Prostate gland (tissue), 2 donors: ENCODE results near the gene GABRA5. TPM values are rescaled to one million over a fixed set of nuclear protein-coding genes. Genes with fewer than 3 reads are reported as not detected.

Experiments used
- DNase-seq: peaks from one replicate; pipeline ENCODE4 v3.0.0-alpha.2; 2019; ENCODE audit warnings: low spot score
- H3K27ac ChIP-seq, 2 donors: fragments of 200-600 bp; sonication (generic); 2 replicates each; pipeline ENCODE4 v1.5.1; 2017 to 2019
- H3K27me3 ChIP-seq: fragments of 200-600 bp; sonication (generic); replicated peaks from 2 replicates; pipeline ENCODE4 v1.5.1; 2019; ENCODE audit not compliant: insufficient read depth
- H3K36me3 ChIP-seq, 2 donors: fragments of 200-600 bp; sonication (generic); 1 replicate in 1 of 2; 2 replicates in 1 of 2; pipeline versions ENCODE4 v1.5.1 to v1.8.1; 2017 to 2019
- H3K4me1 ChIP-seq: fragments of 200-600 bp; sonication (generic); replicated peaks from 2 replicates; pipeline ENCODE4 v1.5.1; 2019
- H3K4me3 ChIP-seq, 2 donors: fragments of 200-600 bp; sonication (generic); 2 replicates each; pipeline ENCODE4 v1.5.1; 2017 to 2019
- H3K9me3 ChIP-seq: fragments of 200-600 bp; sonication (generic); 2 replicates; pipeline ENCODE4 v1.5.1; 2017
- CTCF ChIP-seq, 4 experiments: fragments of 200-600 bp in 2 of 4; fragments of 450-650 bp in 2 of 4; sonication (generic) in 2 of 4; IDR thresholded peaks; 1 replicate in 3 of 4; 2 replicates in 1 of 4; pipeline ENCODE4 v1.5.1; 2016 to 2019; ENCODE audit warnings: antibody characterized with exemption in 4 of 4, mild to moderate bottlenecking in 2 of 4, moderate library complexity in 2 of 4
- POLR2A ChIP-seq: fragments of 450-650 bp; IDR thresholded peaks from one replicate; pipeline ENCODE4 v1.6.1; 2016; ENCODE audit warnings: antibody characterized with exemption, mild to moderate bottlenecking
- POLR2AphosphoS5 ChIP-seq: sonication (generic); formaldehyde crosslinking; IDR thresholded peaks from one replicate; pipeline ENCODE4 v1.6.1; 2017; ENCODE audit warnings: antibody characterized with exemption
- WGBS: methylation state at CpG from one replicate; pipeline ENCODE4 v1.1.5; 2018; 5-methylcytosine and 5-hydroxymethylcytosine counted together
- intact Hi-C: fragments of 100-400 bp; cut with DNase I; formaldehyde crosslinking; loops from one replicate; pipeline ENCODE4 v1.14.2; 2022
- total RNA-seq, 2 donors: library from RNA; depleted of rRNA; stranded (reverse); fragments of >200 nt; gene quantifications; one replicate each; pipeline ENCODE4 v1.1.0, GENCODE V29; 2016

The GABRA5 gene
- total RNA-seq, 2 donors from 2014 or later: 0.14 TPM; not detected in 1

GRCh38 chr15:26985050-26985449, 118.2 kb downstream of the GABRA5 start:
- Histone ChIP-seq H3K27me3 (no peaks in the 10 kb centered on the region), H3K9me3 (no peaks in the 10 kb centered on the region), H3K36me3 (no peaks in the 10 kb centered on the region), H3K27ac (no peak overlapping the region), H3K4me3 (no peak overlapping the region), H3K4me1 (no peaks in the 10 kb centered on the region)
- intact Hi-C loops: no loop called here
- no peak for DNase-seq
- TF ChIP-seq POLR2A (no peak), POLR2AphosphoS5 (no peak), CTCF (IDR thresholded peaks at IDR 0.05) (no peak)
- 91% methylated on average over 4 of the region's 4 CpGs for WGBS

GRCh38 chr15:26996250-26996649, 129.4 kb downstream of the GABRA5 start:
- Histone ChIP-seq H3K27ac (no peak overlapping the region), H3K4me1 (no peaks in the 10 kb centered on the region), H3K9me3 (no peaks in the 10 kb centered on the region), H3K27me3 (no peaks in the 10 kb centered on the region), H3K4me3 (no peak overlapping the region), H3K36me3 (no peaks in the 10 kb centered on the region)
- intact Hi-C loops: no loop called here
- TF ChIP-seq POLR2A: no peak
- no peak for TF ChIP-seq CTCF (IDR thresholded peaks at IDR 0.05)
- no peak for TF ChIP-seq POLR2AphosphoS5
- DNase-seq: no peak
- WGBS: 99% methylated on average over 2 of the region's 2 CpGs

Other genes starting within 250 kb of the GABRA5 start
- 10 to 100 TPM; 10.3 to 12.4 TPM for gene GABRB3, start 94.0 kb upstream of the GABRA5 start, total RNA-seq
- gene GABRG3, start 104.1 kb downstream of the GABRA5 start, total RNA-seq: 10 to 100 TPM; 15.6 to 35.4 TPM